ENCODE measurements around the gene SYNPO2. TPM values are rescaled to one million over a fixed set of nuclear protein-coding genes. Genes with fewer than 3 reads are reported as not detected.
"Not testable (repeated sequence)": the region's sequence is repeated elsewhere in the genome, so short reads cannot be mapped to it uniquely, and the experiment has no call there.

SYNPO2 gene
- total RNA-seq, 1 experiment from 2014 or later = 0.38 TPM

GRCh38 chr4:118985170-118986000 lies 96.7 kb downstream of the SYNPO2 start:
- Histone ChIP-seq H3K36me3 (replicated peaks; ENCODE audit: control insufficient read depth, insufficient read depth, low read length) (no peaks in the 10 kb centered on the region), H3K27me3 (ENCODE audit: control insufficient read depth, insufficient read depth, low read length) (no peaks in the 10 kb centered on the region), H3K4me3 (ENCODE audit: insufficient read depth, low read depth, low read length) (no peak overlapping the region)
- DNase-seq = no peak

GRCh38 chr4:118987959-118988634 lies 99.4 kb downstream of the SYNPO2 start:
- no peak for DNase-seq
- H3K27me3 ChIP-seq (ENCODE audit: control insufficient read depth, insufficient read depth, low read length) = no peaks in the 10 kb centered on the region
- H3K36me3 ChIP-seq (replicated peaks; ENCODE audit: control insufficient read depth, insufficient read depth, low read length) = no peaks in the 10 kb centered on the region
- no peak overlapping the region for H3K4me3 ChIP-seq (ENCODE audit: insufficient read depth, low read depth, low read length)

- Histone ChIP-seq H3K36me3 (replicated peaks; ENCODE audit: control insufficient read depth, insufficient read depth, low read length) (no peaks in the 10 kb centered on the region), H3K4me3 (ENCODE audit: insufficient read depth, low read depth, low read length) (no peak overlapping the region), H3K27me3 (ENCODE audit: control insufficient read depth, insufficient read depth, low read length) (no peaks in the 10 kb centered on the region)
- no peak for DNase-seq
Measured at GRCh38 chr4:118988635-118988972, 100.0 kb downstream of the SYNPO2 start.

GRCh38 chr4:118989098-118990080 lies 100.7 kb downstream of the SYNPO2 start:
- no peak overlapping the region for H3K4me3 ChIP-seq (ENCODE audit: insufficient read depth, low read depth, low read length)
- H3K36me3 ChIP-seq (replicated peaks; ENCODE audit: control insufficient read depth, insufficient read depth, low read length) = no peaks in the 10 kb centered on the region
- DNase-seq = no peak
- H3K27me3 ChIP-seq (ENCODE audit: control insufficient read depth, insufficient read depth, low read length) = no peaks in the 10 kb centered on the region

GRCh38 chr4:118991686-118992085 lies 103.0 kb downstream of the SYNPO2 start:
- Histone ChIP-seq H3K27me3 (ENCODE audit: control insufficient read depth, insufficient read depth, low read length) (no peaks in the 10 kb centered on the region), H3K4me3 (ENCODE audit: insufficient read depth, low read depth, low read length) (no peak overlapping the region), H3K36me3 (replicated peaks; ENCODE audit: control insufficient read depth, insufficient read depth, low read length) (no peaks in the 10 kb centered on the region)
- DNase-seq = no peak

GRCh38 chr4:118992149-118992548 lies 103.5 kb downstream of the SYNPO2 start:
- Histone ChIP-seq H3K4me3 (ENCODE audit: insufficient read depth, low read depth, low read length) (no peak overlapping the region), H3K36me3 (replicated peaks; ENCODE audit: control insufficient read depth, insufficient read depth, low read length) (no peaks in the 10 kb centered on the region), H3K27me3 (ENCODE audit: control insufficient read depth, insufficient read depth, low read length) (no peaks in the 10 kb centered on the region)
- no peak for DNase-seq

GRCh38 chr4:118993333-118993732 lies 104.7 kb downstream of the SYNPO2 start:
- Histone ChIP-seq H3K27me3 (ENCODE audit: control insufficient read depth, insufficient read depth, low read length) (no peaks in the 10 kb centered on the region), H3K4me3 (ENCODE audit: insufficient read depth, low read depth, low read length) (no peak overlapping the region), H3K36me3 (replicated peaks; ENCODE audit: control insufficient read depth, insufficient read depth, low read length) (no peaks in the 10 kb centered on the region)
- DNase-seq = no peak

GRCh38 chr4:118994030-118994429 lies 105.4 kb downstream of the SYNPO2 start:
- DNase-seq = no peak
- H3K4me3 ChIP-seq (ENCODE audit: insufficient read depth, low read depth, low read length) = no peak overlapping the region
- H3K27me3 ChIP-seq (ENCODE audit: control insufficient read depth, insufficient read depth, low read length) = no peaks in the 10 kb centered on the region
- no peaks in the 10 kb centered on the region for H3K36me3 ChIP-seq (replicated peaks; ENCODE audit: control insufficient read depth, insufficient read depth, low read length)

GRCh38 chr4:118995693-118996391 lies 107.2 kb downstream of the SYNPO2 start:
- Histone ChIP-seq H3K36me3 (replicated peaks; ENCODE audit: control insufficient read depth, insufficient read depth, low read length) (no peaks in the 10 kb centered on the region), H3K27me3 (ENCODE audit: control insufficient read depth, insufficient read depth, low read length) (no peaks in the 10 kb centered on the region), H3K4me3 (ENCODE audit: insufficient read depth, low read depth, low read length) (no peak overlapping the region)
- DNase-seq = no peak

GRCh38 chr4:118997601-118998000 lies 108.9 kb downstream of the SYNPO2 start:
- no peak for DNase-seq
- H3K4me3 ChIP-seq (ENCODE audit: insufficient read depth, low read depth, low read length) = no peak overlapping the region
- H3K27me3 ChIP-seq (ENCODE audit: control insufficient read depth, insufficient read depth, low read length) = no peaks in the 10 kb centered on the region
- H3K36me3 ChIP-seq (replicated peaks; ENCODE audit: control insufficient read depth, insufficient read depth, low read length) = no peaks in the 10 kb centered on the region

- DNase-seq = no peak
- no peaks in the 10 kb centered on the region for H3K27me3 ChIP-seq (ENCODE audit: control insufficient read depth, insufficient read depth, low read length)
- no peak overlapping the region for H3K4me3 ChIP-seq (ENCODE audit: insufficient read depth, low read depth, low read length)
- no peaks in the 10 kb centered on the region for H3K36me3 ChIP-seq (replicated peaks; ENCODE audit: control insufficient read depth, insufficient read depth, low read length)
Measured at GRCh38 chr4:118999919-119000318, 111.3 kb downstream of the SYNPO2 start.

GRCh38 chr4:119000400-119000799 lies 111.7 kb downstream of the SYNPO2 start:
- Histone ChIP-seq H3K27me3 (ENCODE audit: control insufficient read depth, insufficient read depth, low read length) (no peaks in the 10 kb centered on the region), H3K4me3 (ENCODE audit: insufficient read depth, low read depth, low read length) (no peak overlapping the region), H3K36me3 (replicated peaks; ENCODE audit: control insufficient read depth, insufficient read depth, low read length) (no peaks in the 10 kb centered on the region)
- no peak for DNase-seq

GRCh38 chr4:119002476-119002875 lies 113.8 kb downstream of the SYNPO2 start:
- no peak for DNase-seq
- H3K36me3 ChIP-seq (replicated peaks; ENCODE audit: control insufficient read depth, insufficient read depth, low read length) = no peaks in the 10 kb centered on the region
- H3K4me3 ChIP-seq (ENCODE audit: insufficient read depth, low read depth, low read length) = no peak overlapping the region

GRCh38 chr4:119003001-119003400 lies 114.3 kb downstream of the SYNPO2 start:
- not testable (repeated sequence) for H3K4me3 ChIP-seq (ENCODE audit: insufficient read depth, low read depth, low read length); DNase-seq; H3K27me3 ChIP-seq (ENCODE audit: control insufficient read depth, insufficient read depth, low read length); H3K36me3 ChIP-seq (replicated peaks; ENCODE audit: control insufficient read depth, insufficient read depth, low read length)

More at GRCh38 chr4:119002476-119002875, 113.8 kb downstream of the SYNPO2 start:
- H3K27me3 ChIP-seq (ENCODE audit: control insufficient read depth, insufficient read depth, low read length) = no peaks in the 10 kb centered on the region

All from H7 (cell line).